Liver (tissue), 3 donors: Measurements from ENCODE around the gene BCL10.

ENCODE experiments used
- CTCF ChIP-seq: fragments of 150-350 bp; IDR thresholded peaks from 2 replicates; pipeline ENCODE4 v1.5.1; 2017; ENCODE audit warnings: improper control_type of control experiment, low read depth, low read length; ENCODE audit not compliant: missing input control
- FOXA2 ChIP-seq: IDR thresholded peaks from 2 replicates; pipeline ENCODE4 v1.6.1; 2016; ENCODE audit warnings: antibody characterized with exemption
- JUND ChIP-seq, 2 donors: IDR thresholded peaks; 2 replicates each; pipeline ENCODE4 v1.6.1; 2016; ENCODE audit warnings: antibody characterized with exemption in 2 of 2
- REST ChIP-seq: IDR thresholded peaks from 2 replicates; pipeline ENCODE4 v1.6.1; 2016; ENCODE audit warnings: antibody characterized with exemption, mild to moderate bottlenecking
- TAF1 ChIP-seq: conservative IDR thresholded peaks from 2 replicates; pipeline ENCODE4 v1.6.1; 2016; ENCODE audit warnings: antibody characterized with exemption, mild to moderate bottlenecking
- donor health status: healthy.
- donor health status: healthy.

- TF ChIP-seq CTCF (no peak), TAF1 (no peak), JUND (IDR thresholded peaks at IDR 0.05) (no peak), REST (no peak), FOXA2 (no peak)
Observed at GRCh38 chr1:85237613-85238012, 38.8 kb downstream of the BCL10 start.
